Liver (tissue), 9 donors: Measurements from ENCODE around the gene ACCSL. TPM values are rescaled to one million over a fixed set of nuclear protein-coding genes. Genes with fewer than 3 reads are reported as not detected.

Experiments used
- DNase-seq: peaks from one replicate; pipeline ENCODE4 v3.0.0-alpha.2; 2017; ENCODE audit warnings: low spot score
- H3K27ac ChIP-seq, 2 donors: one replicate each; pipeline ENCODE4 v1.7.0; 2013; ENCODE audit warnings: inconsistent platforms in 2 of 2, low read length in 2 of 2, control low read depth in 1 of 2, low read depth in 1 of 2, mild to moderate bottlenecking in 1 of 2
- H3K27me3 ChIP-seq, 4 donors: one replicate each; pipeline versions ENCODE4 v1.6.1 to v1.7.0; 2013; ENCODE audit warnings: low read length in 3 of 4, inconsistent platforms in 1 of 4, mild to moderate bottlenecking in 1 of 4, moderate library complexity in 1 of 4; ENCODE audit not compliant: control insufficient read depth in 4 of 4, insufficient read depth in 4 of 4
- H3K36me3 ChIP-seq, 4 donors: one replicate each; pipeline versions ENCODE4 v1.6.1 to v1.7.0; 2013; ENCODE audit warnings: low read length in 3 of 4, mild to moderate bottlenecking in 3 of 4, low read depth in 1 of 4, moderate library complexity in 1 of 4; ENCODE audit not compliant: control insufficient read depth in 4 of 4, insufficient read depth in 3 of 4
- H3K4me1 ChIP-seq, 4 donors: one replicate each; pipeline versions ENCODE4 v1.6.1 to v1.7.0; 2013; ENCODE audit warnings: low read length in 3 of 4, mild to moderate bottlenecking in 3 of 4, moderate library complexity in 1 of 4; ENCODE audit not compliant: control insufficient read depth in 4 of 4, insufficient read depth in 4 of 4
- H3K4me3 ChIP-seq, 3 donors: one replicate each; pipeline versions ENCODE4 v1.6.1 to v1.7.0; 2013; ENCODE audit warnings: low read length in 3 of 3, control low read depth in 1 of 3, low read depth in 1 of 3, mild to moderate bottlenecking in 1 of 3
- H3K9ac ChIP-seq, 2 donors: one replicate each; pipeline ENCODE4 v1.7.0; 2013; ENCODE audit warnings: low read length in 2 of 2, mild to moderate bottlenecking in 2 of 2, moderate library complexity in 2 of 2, control low read depth in 1 of 2, low read depth in 1 of 2
- H3K9me3 ChIP-seq, 4 donors: one replicate each; pipeline versions ENCODE4 v1.6.1 to v1.7.0; 2013; ENCODE audit warnings: low read length in 3 of 4; ENCODE audit not compliant: control insufficient read depth in 4 of 4
- EGR1 ChIP-seq, 2 donors: IDR thresholded peaks; 2 replicates each; pipeline ENCODE4 v1.6.1; 2016 to 2018; ENCODE audit warnings: antibody characterized with exemption in 2 of 2, low read depth in 2 of 2
- FOXA1 ChIP-seq: IDR thresholded peaks from 2 replicates; pipeline ENCODE4 v1.6.1; 2016; ENCODE audit warnings: antibody characterized with exemption
- FOXA2 ChIP-seq: IDR thresholded peaks from 2 replicates; pipeline ENCODE4 v1.6.1; 2016; ENCODE audit warnings: antibody characterized with exemption
- GABPA ChIP-seq, 2 donors: IDR thresholded peaks in 1 of 2; conservative IDR thresholded peaks in 1 of 2; 2 replicates each; pipeline ENCODE4 v1.6.1; 2016; ENCODE audit warnings: antibody characterized with exemption in 2 of 2, mild to moderate bottlenecking in 1 of 2, moderate library complexity in 1 of 2
- HNF4A ChIP-seq, 2 donors: conservative IDR thresholded peaks; 2 replicates each; pipeline ENCODE4 v1.6.1; 2016; ENCODE audit warnings: antibody characterized with exemption in 2 of 2, mild to moderate bottlenecking in 2 of 2
- HNF4G ChIP-seq: IDR thresholded peaks from 2 replicates; pipeline ENCODE4 v1.6.1; 2016; ENCODE audit warnings: antibody characterized with exemption
- JUND ChIP-seq, 2 donors: IDR thresholded peaks; 2 replicates each; pipeline ENCODE4 v1.6.1; 2016; ENCODE audit warnings: antibody characterized with exemption in 2 of 2
- NR2F2 ChIP-seq: IDR thresholded peaks from 2 replicates; pipeline ENCODE4 v1.6.1; 2016; ENCODE audit warnings: antibody characterized with exemption
- RAD21 ChIP-seq, 2 donors: IDR thresholded peaks; 2 replicates each; pipeline ENCODE4 v1.6.1; 2016; ENCODE audit warnings: antibody characterized with exemption in 2 of 2, mild to moderate bottlenecking in 2 of 2
- RXRA ChIP-seq, 2 donors: IDR thresholded peaks; 2 replicates each; pipeline ENCODE4 v1.6.1; 2017 to 2018; ENCODE audit warnings: antibody characterized with exemption in 2 of 2, mild to moderate bottlenecking in 1 of 2
- SP1 ChIP-seq: IDR thresholded peaks from 2 replicates; pipeline ENCODE4 v1.6.1; 2018; ENCODE audit warnings: antibody characterized with exemption, mild to moderate bottlenecking
- TAF1 ChIP-seq: conservative IDR thresholded peaks from 2 replicates; pipeline ENCODE4 v1.6.1; 2016; ENCODE audit warnings: antibody characterized with exemption, mild to moderate bottlenecking
- YY1 ChIP-seq: IDR thresholded peaks from 2 replicates; pipeline ENCODE4 v1.6.1; 2016; ENCODE audit warnings: antibody characterized with exemption, mild to moderate bottlenecking
- WGBS: extraction: QIAGEN DNeasy Blood & Tissue Kit; methylation state at CpG from one replicate; pipeline ENCODE4 v1.1.7; 2013; 5-methylcytosine and 5-hydroxymethylcytosine counted together
- polyA plus RNA-seq, 2 donors: library from polyadenylated mRNA; stranded (reverse) in 1 of 2; unstranded in 1 of 2; fragments of 200-250 nt in 1 of 2; fragments of >200 nt in 1 of 2; fragmentation: Nextera tagmentation in 1 of 2; extraction: Ambion mirVana in 1 of 2; gene quantifications; one replicate each; pipeline versions ENCODE4 v1.2.1 to v1.2.3, GENCODE V29; 2013 to 2015
- total RNA-seq, 2 donors: library from RNA; depleted of rRNA; stranded (reverse); fragments of >200 nt; gene quantifications; one replicate each; pipeline ENCODE4 v1.2.3, GENCODE V29; 2014
- TF ChIP-seq, protein P1 (sequence below): IDR thresholded peaks from 2 replicates; pipeline ENCODE4 v1.6.1; 2016; ENCODE audit warnings: antibody characterized with exemption, mild to moderate bottlenecking
- TF ChIP-seq, protein P2 (sequence below): IDR thresholded peaks from 2 replicates; pipeline ENCODE4 v1.6.1; 2016; ENCODE audit warnings: antibody characterized with exemption
- TF ChIP-seq, protein P3 (sequence below): IDR thresholded peaks from 2 replicates; pipeline ENCODE4 v1.6.1; 2016; ENCODE audit warnings: antibody characterized with exemption
- TF ChIP-seq, protein P4 (sequence below): IDR thresholded peaks from 2 replicates; pipeline ENCODE4 v1.6.1; 2016; ENCODE audit warnings: antibody characterized with exemption
- TF ChIP-seq, protein P5 (sequence below): fragments of 150-350 bp; IDR thresholded peaks from 2 replicates; pipeline ENCODE4 v1.5.1; 2017; ENCODE audit warnings: improper control_type of control experiment, low read depth, low read length; ENCODE audit not compliant: missing input control
- donor health status: healthy.
- donor health status: healthy.
- donor health status: healthy.
- donor health status: healthy.
- donor health status: healthy.

Gene ACCSL
- total and polyA plus RNA-seq, 4 donors = 0.09 TPM; not detected in 3

DNA sequence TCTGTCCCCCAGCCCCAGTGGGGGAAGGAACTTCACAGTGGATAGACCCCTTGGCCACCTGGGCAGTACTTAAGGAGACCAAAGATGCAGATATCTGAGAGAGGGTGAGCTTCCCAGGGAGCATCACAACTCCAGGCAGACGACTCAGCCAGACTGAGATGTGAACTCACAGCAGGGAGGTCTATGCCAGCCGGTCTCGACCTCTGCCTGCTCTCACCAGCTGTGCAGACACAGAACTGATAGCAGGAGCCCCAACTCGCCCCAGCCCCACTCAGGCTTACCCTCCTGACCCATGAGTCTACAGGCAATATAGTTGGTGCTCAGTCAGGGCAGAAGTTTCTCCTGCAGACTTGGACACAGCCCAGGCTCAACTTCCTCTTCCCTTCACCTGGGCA, 29.7 kb upstream of the ACCSL start (continued):
- TF ChIP-seq, protein P1, sequence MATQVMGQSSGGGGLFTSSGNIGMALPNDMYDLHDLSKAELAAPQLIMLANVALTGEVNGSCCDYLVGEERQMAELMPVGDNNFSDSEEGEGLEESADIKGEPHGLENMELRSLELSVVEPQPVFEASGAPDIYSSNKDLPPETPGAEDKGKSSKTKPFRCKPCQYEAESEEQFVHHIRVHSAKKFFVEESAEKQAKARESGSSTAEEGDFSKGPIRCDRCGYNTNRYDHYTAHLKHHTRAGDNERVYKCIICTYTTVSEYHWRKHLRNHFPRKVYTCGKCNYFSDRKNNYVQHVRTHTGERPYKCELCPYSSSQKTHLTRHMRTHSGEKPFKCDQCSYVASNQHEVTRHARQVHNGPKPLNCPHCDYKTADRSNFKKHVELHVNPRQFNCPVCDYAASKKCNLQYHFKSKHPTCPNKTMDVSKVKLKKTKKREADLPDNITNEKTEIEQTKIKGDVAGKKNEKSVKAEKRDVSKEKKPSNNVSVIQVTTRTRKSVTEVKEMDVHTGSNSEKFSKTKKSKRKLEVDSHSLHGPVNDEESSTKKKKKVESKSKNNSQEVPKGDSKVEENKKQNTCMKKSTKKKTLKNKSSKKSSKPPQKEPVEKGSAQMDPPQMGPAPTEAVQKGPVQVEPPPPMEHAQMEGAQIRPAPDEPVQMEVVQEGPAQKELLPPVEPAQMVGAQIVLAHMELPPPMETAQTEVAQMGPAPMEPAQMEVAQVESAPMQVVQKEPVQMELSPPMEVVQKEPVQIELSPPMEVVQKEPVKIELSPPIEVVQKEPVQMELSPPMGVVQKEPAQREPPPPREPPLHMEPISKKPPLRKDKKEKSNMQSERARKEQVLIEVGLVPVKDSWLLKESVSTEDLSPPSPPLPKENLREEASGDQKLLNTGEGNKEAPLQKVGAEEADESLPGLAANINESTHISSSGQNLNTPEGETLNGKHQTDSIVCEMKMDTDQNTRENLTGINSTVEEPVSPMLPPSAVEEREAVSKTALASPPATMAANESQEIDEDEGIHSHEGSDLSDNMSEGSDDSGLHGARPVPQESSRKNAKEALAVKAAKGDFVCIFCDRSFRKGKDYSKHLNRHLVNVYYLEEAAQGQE = no peak

DNA sequence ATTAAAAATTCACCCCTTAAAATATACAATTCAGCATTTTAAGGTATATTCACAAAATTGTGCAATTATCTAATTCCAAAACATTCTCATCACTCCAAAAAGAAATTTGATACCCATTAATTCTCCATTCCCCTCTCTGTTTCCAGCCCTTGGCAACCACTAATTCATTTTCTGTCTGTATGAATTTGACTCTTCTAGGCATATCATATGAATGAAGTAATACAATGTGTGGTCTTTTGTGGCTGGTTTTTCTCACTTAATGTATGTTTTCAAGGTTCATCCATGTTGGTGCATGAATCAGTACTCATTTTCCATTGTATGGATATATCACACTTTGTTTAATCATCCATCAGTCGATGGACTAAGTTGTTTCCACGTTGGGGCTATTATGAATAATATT, 29.0 kb upstream of the ACCSL start:
- Histone ChIP-seq H3K4me1 (peaks cover 0 to 4% (median 0%) of the 10 kb centered on the region in 4 donors), H3K27me3 (no peaks in the 10 kb centered on the region), H3K36me3 (no peaks in the 10 kb centered on the region), H3K9ac (no peak overlapping the region), H3K9me3 (peaks cover 0 to 8% (median 4%) of the 10 kb centered on the region in 4 donors), H3K27ac (no peak overlapping the region), H3K4me3 (no peak overlapping the region)
- TF ChIP-seq NR2F2 = no peak
- no peak for TF ChIP-seq HNF4G
- TF ChIP-seq EGR1 (IDR thresholded peaks at IDR 0.05; ENCODE audit: low read depth in 2 of 2) = no peak
- TF ChIP-seq HNF4A (conservative IDR thresholded peaks at IDR 0.05) = no peak
- TF ChIP-seq, protein P2, sequence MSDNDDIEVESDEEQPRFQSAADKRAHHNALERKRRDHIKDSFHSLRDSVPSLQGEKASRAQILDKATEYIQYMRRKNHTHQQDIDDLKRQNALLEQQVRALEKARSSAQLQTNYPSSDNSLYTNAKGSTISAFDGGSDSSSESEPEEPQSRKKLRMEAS = no peak
- no peak for TF ChIP-seq JUND (IDR thresholded peaks at IDR 0.05)
- no peak for TF ChIP-seq SP1
- TF ChIP-seq, protein P3, sequence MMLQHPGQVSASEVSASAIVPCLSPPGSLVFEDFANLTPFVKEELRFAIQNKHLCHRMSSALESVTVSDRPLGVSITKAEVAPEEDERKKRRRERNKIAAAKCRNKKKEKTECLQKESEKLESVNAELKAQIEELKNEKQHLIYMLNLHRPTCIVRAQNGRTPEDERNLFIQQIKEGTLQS = no peak
- TF ChIP-seq GABPA (IDR thresholded peaks at IDR 0.05 in 1 of 2, conservative IDR thresholded peaks at IDR 0.05 in 1 of 2) = no peak
- TF ChIP-seq, protein P4, sequence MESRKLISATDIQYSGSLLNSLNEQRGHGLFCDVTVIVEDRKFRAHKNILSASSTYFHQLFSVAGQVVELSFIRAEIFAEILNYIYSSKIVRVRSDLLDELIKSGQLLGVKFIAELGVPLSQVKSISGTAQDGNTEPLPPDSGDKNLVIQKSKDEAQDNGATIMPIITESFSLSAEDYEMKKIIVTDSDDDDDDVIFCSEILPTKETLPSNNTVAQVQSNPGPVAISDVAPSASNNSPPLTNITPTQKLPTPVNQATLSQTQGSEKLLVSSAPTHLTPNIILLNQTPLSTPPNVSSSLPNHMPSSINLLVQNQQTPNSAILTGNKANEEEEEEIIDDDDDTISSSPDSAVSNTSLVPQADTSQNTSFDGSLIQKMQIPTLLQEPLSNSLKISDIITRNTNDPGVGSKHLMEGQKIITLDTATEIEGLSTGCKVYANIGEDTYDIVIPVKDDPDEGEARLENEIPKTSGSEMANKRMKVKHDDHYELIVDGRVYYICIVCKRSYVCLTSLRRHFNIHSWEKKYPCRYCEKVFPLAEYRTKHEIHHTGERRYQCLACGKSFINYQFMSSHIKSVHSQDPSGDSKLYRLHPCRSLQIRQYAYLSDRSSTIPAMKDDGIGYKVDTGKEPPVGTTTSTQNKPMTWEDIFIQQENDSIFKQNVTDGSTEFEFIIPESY = no peak
- TF ChIP-seq, protein P5, sequence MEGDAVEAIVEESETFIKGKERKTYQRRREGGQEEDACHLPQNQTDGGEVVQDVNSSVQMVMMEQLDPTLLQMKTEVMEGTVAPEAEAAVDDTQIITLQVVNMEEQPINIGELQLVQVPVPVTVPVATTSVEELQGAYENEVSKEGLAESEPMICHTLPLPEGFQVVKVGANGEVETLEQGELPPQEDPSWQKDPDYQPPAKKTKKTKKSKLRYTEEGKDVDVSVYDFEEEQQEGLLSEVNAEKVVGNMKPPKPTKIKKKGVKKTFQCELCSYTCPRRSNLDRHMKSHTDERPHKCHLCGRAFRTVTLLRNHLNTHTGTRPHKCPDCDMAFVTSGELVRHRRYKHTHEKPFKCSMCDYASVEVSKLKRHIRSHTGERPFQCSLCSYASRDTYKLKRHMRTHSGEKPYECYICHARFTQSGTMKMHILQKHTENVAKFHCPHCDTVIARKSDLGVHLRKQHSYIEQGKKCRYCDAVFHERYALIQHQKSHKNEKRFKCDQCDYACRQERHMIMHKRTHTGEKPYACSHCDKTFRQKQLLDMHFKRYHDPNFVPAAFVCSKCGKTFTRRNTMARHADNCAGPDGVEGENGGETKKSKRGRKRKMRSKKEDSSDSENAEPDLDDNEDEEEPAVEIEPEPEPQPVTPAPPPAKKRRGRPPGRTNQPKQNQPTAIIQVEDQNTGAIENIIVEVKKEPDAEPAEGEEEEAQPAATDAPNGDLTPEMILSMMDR = no peak
- TF ChIP-seq TAF1 = no peak
- TF ChIP-seq, protein P1 = no peak
- TF ChIP-seq RXRA (IDR thresholded peaks at IDR 0.05) = no peak
- no peak for TF ChIP-seq FOXA2
- no peak for TF ChIP-seq RAD21 (IDR thresholded peaks at IDR 0.05)
- no peak for TF ChIP-seq FOXA1
- no peak for TF ChIP-seq YY1
- WGBS = 50% methylated on average over 2 of the region's 2 CpGs
- DNase-seq = no peak
